K562 (cell line): Measurements from ENCODE around the gene ZSWIM9. TPM values are rescaled to one million over a fixed set of nuclear protein-coding genes. Genes with fewer than 3 reads are reported as not detected.

Experiments used
- CBX2 ChIP-seq: fragments of 200-600 bp; sonication (generic); IDR thresholded peaks from one replicate; pipeline ENCODE4 v1.6.1; 2012; ENCODE audit warnings: mild to moderate bottlenecking, low read length, inconsistent platforms; ENCODE audit not compliant: insufficient read depth, poor library complexity, severe bottlenecking
- CREM ChIP-seq: IDR thresholded peaks from 2 replicates; pipeline ENCODE4 v1.6.1; 2014; ENCODE audit warnings: antibody characterized with exemption, low read depth
- EGR1 ChIP-seq: fragments of 450-650 bp; conservative IDR thresholded peaks from 2 replicates; pipeline ENCODE4 v1.6.1; 2017; ENCODE audit warnings: mild to moderate bottlenecking
- ERF ChIP-seq: fragments of 450-650 bp; formaldehyde crosslinking; IDR thresholded peaks from 2 replicates; pipeline ENCODE4 v1.4.0; 2020; ENCODE audit warnings: mild to moderate bottlenecking, mixed read lengths
- MAZ ChIP-seq, 2 experiments: fragments of 450-650 bp in 1 of 2; sonication (generic) in 1 of 2; formaldehyde crosslinking; IDR thresholded peaks in 1 of 2; conservative IDR thresholded peaks in 1 of 2; 2 replicates each; pipeline versions ENCODE4 v1.4.0 to v1.5.0; 2020; ENCODE audit warnings: mild to moderate bottlenecking in 1 of 2, missing genetic modification reagents in 1 of 2
- MYBL2 ChIP-seq, 2 experiments: fragments of 450-650 bp in 1 of 2; sonication (generic) in 1 of 2; formaldehyde crosslinking in 1 of 2; IDR thresholded peaks; 2 replicates each; pipeline versions ENCODE4 v1.6.1 to v1.8.1; 2017 to 2022; ENCODE audit warnings: borderline replicate concordance in 1 of 2, inconsistent platforms in 1 of 2, low read depth in 1 of 2, mild to moderate bottlenecking in 1 of 2, missing genetic modification reagents in 1 of 2, moderate library complexity in 1 of 2
- MYC ChIP-seq, 2 experiments: fragments of 250-450 bp in 1 of 2; sonication (Bioruptor Pico) in 1 of 2; IDR thresholded peaks; 2 replicates each; pipeline versions ENCODE4 v1.5.1 to v1.6.1; 2012 to 2021; ENCODE audit warnings: low read depth in 2 of 2, borderline replicate concordance in 1 of 2, improper control_type of control experiment in 1 of 2, low read length in 1 of 2, mild to moderate bottlenecking in 1 of 2, moderate library complexity in 1 of 2
- NCOR1 ChIP-seq: fragments of 450-650 bp; IDR thresholded peaks from 2 replicates; pipeline ENCODE4 v1.6.1; 2016; ENCODE audit warnings: mild to moderate bottlenecking, moderate library complexity
- NFIC ChIP-seq: fragments of 450-650 bp; IDR thresholded peaks from 2 replicates; pipeline ENCODE4 v1.6.1; 2017; ENCODE audit warnings: mild to moderate bottlenecking, inconsistent platforms
- SETDB1 ChIP-seq: IDR thresholded peaks from one replicate; pipeline ENCODE4 v1.6.1; 2012; ENCODE audit warnings: low read length, control low read depth, inconsistent platforms
- SRSF1 ChIP-seq: fragments of 200-400 bp; formaldehyde crosslinking; IDR thresholded peaks from 2 replicates; pipeline ENCODE4 v1.6.1; 2017; ENCODE audit warnings: mild to moderate bottlenecking, low read depth, low read length, moderate library complexity
- STAT6 ChIP-seq: sonication (generic); formaldehyde crosslinking; IDR thresholded peaks from 2 replicates; pipeline ENCODE4 v1.8.1; 2023; ENCODE audit warnings: mild to moderate bottlenecking, missing genetic modification reagents
- XRCC5 ChIP-seq: fragments of 200-400 bp; formaldehyde crosslinking; IDR thresholded peaks from 2 replicates; pipeline ENCODE4 v1.6.1; 2017; ENCODE audit warnings: low read depth, mild to moderate bottlenecking, low read length
- ZKSCAN3 ChIP-seq: fragments of 250-450 bp; sonication (Bioruptor Pico); IDR thresholded peaks from 2 replicates; pipeline ENCODE4 v1.4.0; 2020
- ZNF133 ChIP-seq: fragments of 250-450 bp; sonication (Bioruptor Pico); IDR thresholded peaks from 2 replicates; pipeline ENCODE4 v1.4.0; 2020; ENCODE audit warnings: mild to moderate bottlenecking
- ZNF165 ChIP-seq: fragments of 250-450 bp; sonication (Bioruptor Pico); IDR thresholded peaks from 2 replicates; pipeline ENCODE4 v1.4.0; 2020; ENCODE audit warnings: borderline replicate concordance
- ZNF280A ChIP-seq: fragments of 450-650 bp; IDR thresholded peaks from 2 replicates; pipeline ENCODE4 v1.6.1; 2018; ENCODE audit warnings: mild to moderate bottlenecking, low read depth; ENCODE audit not compliant: partially characterized antibody
- polyA plus RNA-seq, 8 experiments: library from polyadenylated mRNA; depleted of rRNA in 4 of 8; stranded (reverse) in 5 of 8; unstranded in 3 of 8; fragments of >200 nt; fragmentation: Nextera tagmentation in 2 of 8; fragmentation: Illumina TruSeq in 1 of 8; extraction: Ambion mirVana in 2 of 8; extraction: Trizol in 1 of 8; gene quantifications; 2 replicates each; pipeline versions ENCODE4 v1.2.1 to v1.2.3, GENCODE V29; 2011 to 2014; ENCODE audit warnings: inconsistent platforms in 1 of 8, missing spikeins in 1 of 8
- total RNA-seq, 7 experiments: library from RNA; depleted of rRNA in 6 of 7; stranded (reverse); fragments of >200 nt in 6 of 7; fragmentation: Illumina TruSeq in 2 of 7; extraction: Trizol in 2 of 7; gene quantifications; 2 replicates each; pipeline versions ENCODE4 v1.2.1 to v1.2.3, GENCODE V29; 2011 to 2021; ENCODE audit warnings: low replicate concordance in 1 of 7
- TF ChIP-seq, protein P1 (sequence below): fragments of 450-650 bp; formaldehyde crosslinking; conservative IDR thresholded peaks from 2 replicates; pipeline ENCODE4 v1.4.0; 2022; ENCODE audit warnings: mild to moderate bottlenecking, missing genetic modification characterization
- TF ChIP-seq, protein P2 (sequence below): fragments of 250-450 bp; sonication (Bioruptor Pico); IDR thresholded peaks from 2 replicates; pipeline ENCODE4 v1.6.1; 2021; ENCODE audit warnings: mild to moderate bottlenecking

ZSWIM9 gene
- total and polyA plus RNA-seq, 9 of the 15 experiments (the other 6 are each of a cell fraction or from before 2014, with no cell fraction given), result 0.04 to 1.4 (median 0.34) TPM; not detected in 1

DNA sequence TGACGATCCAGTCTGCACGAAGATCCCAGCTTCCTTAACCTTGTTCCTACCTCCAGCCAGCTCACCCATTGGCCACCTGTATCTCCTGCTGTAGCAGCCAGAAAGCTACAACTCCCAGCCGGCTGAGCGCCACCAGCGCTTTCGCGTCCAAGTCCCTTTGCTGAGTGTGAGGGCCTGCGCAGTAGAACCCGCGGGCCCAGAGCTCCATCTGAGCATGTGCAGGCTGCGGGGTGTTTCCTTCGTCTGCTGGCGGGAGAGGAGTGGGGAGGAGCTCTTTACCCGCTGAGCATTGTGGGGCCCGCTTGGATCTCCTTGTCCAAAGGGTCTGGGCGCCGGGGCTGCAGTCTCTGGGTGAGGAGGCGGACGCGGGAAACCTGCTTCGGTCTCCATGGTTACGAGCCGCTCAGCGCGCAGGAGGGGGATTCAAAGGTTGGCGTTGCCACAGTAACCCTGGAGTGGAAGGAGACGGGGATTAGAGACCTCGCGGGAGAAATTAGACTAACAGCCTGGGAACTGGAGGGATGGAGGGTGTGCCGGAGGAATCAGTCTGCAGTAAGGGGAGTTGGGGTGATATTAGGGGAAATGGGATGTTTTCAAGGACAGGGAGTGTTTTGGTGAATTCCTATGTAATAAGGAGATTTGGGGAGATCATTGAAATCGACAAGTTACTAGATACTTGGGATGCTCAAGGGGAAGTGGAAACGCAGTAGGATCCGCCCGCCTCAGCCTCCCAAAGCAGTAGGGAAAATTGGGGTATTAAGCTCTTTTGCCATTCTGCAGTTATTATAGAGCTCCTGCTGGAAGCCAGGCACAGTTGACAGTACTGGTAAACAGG is 33.5 kb downstream of the ZSWIM9 start (continued):
- TF ChIP-seq STAT6 (CRISPR knock-in tag) (0 out of 2 replicates have a peak, but pooled peaks have one; percentile 14), XRCC5 (no peak), NFIC (no peak), ZNF165 (CRISPR knock-in tag) (no peak), ZNF133 (no peak), MYC (IDR thresholded peaks at IDR 0.05; ENCODE audit: low read depth, low read length) (no peak; the same call in 1 of the 2 replicates), MYC (CRISPR knock-in tag; IDR thresholded peaks at IDR 0.05; ENCODE audit: borderline replicate concordance, low read depth) (no peak), SETDB1 (no peak), CREM (peak; percentile 53), ZNF280A (no peak), MAZ (CRISPR knock-in tag; conservative IDR thresholded peaks at IDR 0.05 in 1 of 2, IDR thresholded peaks at IDR 0.05 in 1 of 2) (peak; percentile 57 to 92), ERF (CRISPR knock-in tag) (peak; percentile 94; the same call in 1 of the 2 replicates), MYBL2 (IDR thresholded peaks at IDR 0.05; ENCODE audit: low read depth) (no peak), MYBL2 (CRISPR knock-in tag; IDR thresholded peaks at IDR 0.05; ENCODE audit: borderline replicate concordance) (no peak), CBX2 (no peak), SRSF1 (no peak), EGR1 (peak; percentile 61; the same call in 1 of the 2 replicates), NCOR1 (no peak), ZKSCAN3 (CRISPR knock-in tag) (no peak)
- TF ChIP-seq, protein P1, sequence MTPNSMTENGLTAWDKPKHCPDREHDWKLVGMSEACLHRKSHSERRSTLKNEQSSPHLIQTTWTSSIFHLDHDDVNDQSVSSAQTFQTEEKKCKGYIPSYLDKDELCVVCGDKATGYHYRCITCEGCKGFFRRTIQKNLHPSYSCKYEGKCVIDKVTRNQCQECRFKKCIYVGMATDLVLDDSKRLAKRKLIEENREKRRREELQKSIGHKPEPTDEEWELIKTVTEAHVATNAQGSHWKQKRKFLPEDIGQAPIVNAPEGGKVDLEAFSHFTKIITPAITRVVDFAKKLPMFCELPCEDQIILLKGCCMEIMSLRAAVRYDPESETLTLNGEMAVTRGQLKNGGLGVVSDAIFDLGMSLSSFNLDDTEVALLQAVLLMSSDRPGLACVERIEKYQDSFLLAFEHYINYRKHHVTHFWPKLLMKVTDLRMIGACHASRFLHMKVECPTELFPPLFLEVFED (CRISPR knock-in tag), result peak; percentile 94
- TF ChIP-seq, protein P2, sequence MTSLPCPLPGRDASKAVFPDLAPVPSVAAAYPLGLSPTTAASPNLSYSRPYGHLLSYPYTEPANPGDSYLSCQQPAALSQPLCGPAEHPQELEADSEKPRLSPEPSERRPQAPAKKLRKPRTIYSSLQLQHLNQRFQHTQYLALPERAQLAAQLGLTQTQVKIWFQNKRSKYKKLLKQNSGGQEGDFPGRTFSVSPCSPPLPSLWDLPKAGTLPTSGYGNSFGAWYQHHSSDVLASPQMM (CRISPR knock-in tag), result no peak
